ENCODE measurements around the gene SON.
"Not testable (repeated sequence)": the region's sequence is repeated elsewhere in the genome, so short reads cannot be mapped to it uniquely, and the experiment has no call there.

GRCh38 chr21:33507003-33507402 lies 35.8 kb upstream of the SON start:
- not testable (repeated sequence) for TF ChIP-seq CTCF, POLR2A (IDR thresholded peaks at IDR 0.05)

All from right lobe of liver (tissue), 4 donors.